H9 (cell line): ENCODE results near the gene RSU1. TPM values are rescaled to one million over a fixed set of nuclear protein-coding genes. Genes with fewer than 3 reads are reported as not detected.

Experiments
- DNase-seq: peaks from one replicate; pipeline ENCODE4 v3.0.0-alpha.2; 2017
- H2AFZ ChIP-seq: one replicate; pipeline ENCODE4 v1.6.1; 2013; ENCODE audit warnings: mild to moderate bottlenecking, low read length, control low read depth, moderate library complexity
- H2AK5ac ChIP-seq: 2 replicates; pipeline ENCODE4 v1.6.1; 2013; ENCODE audit warnings: low read length, control low read depth, mixed read lengths; ENCODE audit not compliant: insufficient read length
- H2BK120ac ChIP-seq: one replicate; pipeline ENCODE4 v1.6.1; 2013; ENCODE audit warnings: low read depth, mild to moderate bottlenecking, low read length, control low read depth, inconsistent platforms; ENCODE audit not compliant: poor library complexity, severe bottlenecking
- H2BK12ac ChIP-seq: 2 replicates; pipeline ENCODE4 v1.6.1; 2013; ENCODE audit warnings: low read length, control low read depth, mixed read lengths, low read depth; ENCODE audit not compliant: insufficient read length
- H2BK15ac ChIP-seq: 2 replicates; pipeline ENCODE4 v1.6.1; 2013; ENCODE audit warnings: low read depth, low read length, control low read depth
- H2BK20ac ChIP-seq: one replicate; pipeline ENCODE4 v1.6.1; 2013; ENCODE audit warnings: low read depth, mild to moderate bottlenecking, low read length, control low read depth, inconsistent platforms; ENCODE audit not compliant: poor library complexity, severe bottlenecking
- H2BK5ac ChIP-seq: 2 replicates; pipeline ENCODE4 v1.6.1; 2013; ENCODE audit warnings: low read length, control low read depth, mixed read lengths; ENCODE audit not compliant: insufficient read length
- H3K14ac ChIP-seq: 2 replicates; pipeline ENCODE4 v1.6.1; 2013; ENCODE audit warnings: low read length, control low read depth; ENCODE audit not compliant: insufficient read depth
- H3K18ac ChIP-seq: 2 replicates; pipeline ENCODE4 v1.6.1; 2013; ENCODE audit warnings: low read depth, mild to moderate bottlenecking, mixed read lengths, low read length, control low read depth; ENCODE audit not compliant: insufficient read length
- H3K23ac ChIP-seq: 2 replicates; pipeline ENCODE4 v1.6.1; 2013; ENCODE audit warnings: low read length, control low read depth, mixed read lengths, low read depth; ENCODE audit not compliant: insufficient read length
- H3K23me2 ChIP-seq: 2 replicates; pipeline ENCODE4 v1.6.1; 2013; ENCODE audit warnings: low read depth, mild to moderate bottlenecking, mixed read lengths, low read length, control low read depth; ENCODE audit not compliant: insufficient read length, poor library complexity, severe bottlenecking
- H3K27ac ChIP-seq: 2 replicates; pipeline ENCODE4 v1.5.1; 2013; ENCODE audit warnings: low read length, control low read depth, mixed read lengths, low read depth; ENCODE audit not compliant: insufficient read length
- H3K27me3 ChIP-seq: 2 replicates; pipeline ENCODE4 v1.6.1; 2013; ENCODE audit warnings: low read length, control low read depth, inconsistent platforms; ENCODE audit not compliant: insufficient read depth
- H3K4ac ChIP-seq: 2 replicates; pipeline ENCODE4 v1.6.1; 2013; ENCODE audit warnings: low read depth, mild to moderate bottlenecking, control low read depth, inconsistent platforms, low read length, moderate library complexity
- H3K4me1 ChIP-seq: 2 replicates; pipeline ENCODE4 v1.6.1; 2013; ENCODE audit warnings: low read length, control low read depth, inconsistent platforms; ENCODE audit not compliant: insufficient read depth
- H3K4me2 ChIP-seq: 2 replicates; pipeline ENCODE4 v1.6.1; 2013; ENCODE audit warnings: low read length, control low read depth, mixed read lengths; ENCODE audit not compliant: insufficient read length, insufficient read depth
- H3K56ac ChIP-seq: 2 replicates; pipeline ENCODE4 v1.6.1; 2013; ENCODE audit warnings: low read depth, mild to moderate bottlenecking, mixed read lengths, low read length, control low read depth; ENCODE audit not compliant: insufficient read length
- H3K79me1 ChIP-seq: 2 replicates; pipeline ENCODE4 v1.6.1; 2013; ENCODE audit warnings: low read depth, mild to moderate bottlenecking, moderate library complexity, low read length, control low read depth, inconsistent platforms; ENCODE audit not compliant: insufficient read depth, poor library complexity, severe bottlenecking
- H3K79me2 ChIP-seq: 2 replicates; pipeline ENCODE4 v1.6.1; 2013; ENCODE audit warnings: low read length, control low read depth, inconsistent platforms; ENCODE audit not compliant: insufficient read depth
- H3K9ac ChIP-seq: 2 replicates; pipeline ENCODE4 v1.6.1; 2013; ENCODE audit warnings: low read length, control low read depth, mixed read lengths; ENCODE audit not compliant: insufficient read length; ENCODE audit errors: extremely low read depth
- H3K9me3 ChIP-seq: one replicate; pipeline ENCODE4 v1.6.1; 2013; ENCODE audit warnings: low read depth, low read length, inconsistent platforms; ENCODE audit not compliant: control insufficient read depth
- H3T11ph ChIP-seq: one replicate; pipeline ENCODE4 v1.6.1; 2013; ENCODE audit warnings: mild to moderate bottlenecking, low read length, control low read depth, inconsistent platforms
- H4K20me1 ChIP-seq: one replicate; pipeline ENCODE4 v1.6.1; 2013; ENCODE audit not compliant: control insufficient read depth, insufficient read length, insufficient read depth
- H4K5ac ChIP-seq: 2 replicates; pipeline ENCODE4 v1.6.1; 2013; ENCODE audit warnings: low read depth, mild to moderate bottlenecking, mixed read lengths, low read length, control low read depth; ENCODE audit not compliant: insufficient read length
- H4K8ac ChIP-seq: replicated peaks from 2 replicates; pipeline ENCODE4 v1.6.1; 2013; ENCODE audit warnings: low read length, control low read depth, mixed read lengths, low read depth; ENCODE audit not compliant: insufficient read length
- H4K91ac ChIP-seq: 2 replicates; pipeline ENCODE4 v1.6.1; 2013; ENCODE audit warnings: low read depth, mild to moderate bottlenecking, moderate library complexity, mixed read lengths, low read length, control low read depth; ENCODE audit not compliant: insufficient read length
- H3K27ac Mint-ChIP-seq, 3 experiments: 2 replicates in 2 of 3; 3 replicates in 1 of 3; pipeline ENCODE4 v1.8.0; 2020 to 2021; ENCODE audit warnings: mixed read lengths in 3 of 3, mild to moderate bottlenecking in 1 of 3, moderate library complexity in 1 of 3
- H3K27me3 Mint-ChIP-seq: 2 replicates; pipeline ENCODE4 v1.8.0; 2021; ENCODE audit warnings: low read depth, mild to moderate bottlenecking, moderate library complexity, mixed read lengths
- H3K36me3 Mint-ChIP-seq, 3 experiments: 2 replicates in 2 of 3; 3 replicates in 1 of 3; pipeline ENCODE4 v1.8.0; 2020 to 2021; ENCODE audit warnings: low read depth in 3 of 3, mixed read lengths in 3 of 3; ENCODE audit not compliant: insufficient read depth in 1 of 3
- H3K4me1 Mint-ChIP-seq, 2 experiments: 2 replicates each; pipeline ENCODE4 v1.8.0; 2020; ENCODE audit warnings: mixed read lengths in 2 of 2
- H3K4me3 Mint-ChIP-seq, 2 experiments: 2 replicates in 1 of 2; 3 replicates in 1 of 2; pipeline ENCODE4 v1.8.0; 2020 to 2021; ENCODE audit warnings: mild to moderate bottlenecking in 2 of 2, mixed read lengths in 2 of 2, moderate library complexity in 1 of 2
- H3K9me3 Mint-ChIP-seq, 2 experiments: 2 replicates in 1 of 2; 3 replicates in 1 of 2; pipeline ENCODE4 v1.8.0; 2020; ENCODE audit warnings: mild to moderate bottlenecking in 2 of 2, mixed read lengths in 2 of 2, moderate library complexity in 1 of 2
- CTCF ChIP-seq: fragments of 200-600 bp; sonication (generic); conservative IDR thresholded peaks from 3 replicates; pipeline ENCODE4 v1.8.0; 2021; ENCODE audit warnings: antibody characterized with exemption, mild to moderate bottlenecking
- WGBS: extraction: QIAGEN DNeasy Blood & Tissue Kit; methylation state at CpG from one replicate; pipeline ENCODE4 v1.1.7; 2013; ENCODE audit warnings: missing lambda C conversion rate, low lambda C conversion rate, mixed read lengths; ENCODE audit not compliant: insufficient read length; ENCODE audit errors: extremely low coverage; 5-methylcytosine and 5-hydroxymethylcytosine counted together
- total RNA-seq: library from RNA; stranded (reverse); gene quantifications from 2 replicates; pipeline ENCODE4 v1.2.1, GENCODE V29; 2021

The RSU1 gene
- total RNA-seq, 1 experiment from 2014 or later: 59.4 TPM

DNA sequence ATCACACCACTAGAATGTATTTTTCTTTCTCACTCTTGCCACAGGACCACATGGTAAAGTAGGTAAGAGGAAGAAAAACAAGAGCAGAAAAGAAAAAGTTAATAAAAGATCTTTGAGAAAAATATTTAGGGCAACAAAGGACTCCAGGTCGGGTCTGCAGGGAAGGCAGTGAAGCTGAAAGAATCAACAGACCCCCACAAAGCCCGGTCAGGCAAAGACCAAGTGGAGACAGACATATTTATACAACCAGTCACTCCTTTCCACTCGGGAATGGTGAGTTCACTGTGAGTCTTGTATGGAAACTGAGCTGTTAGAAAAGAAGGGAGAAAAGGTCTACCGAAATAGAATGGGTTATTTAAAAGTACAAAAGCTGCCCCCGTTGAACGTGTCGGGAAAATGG is 28.0 kb downstream of the RSU1 start:
- Histone ChIP-seq H3K4ac (no peak overlapping the region), H3K9ac (no peak overlapping the region), H3T11ph (no peak overlapping the region), H2AFZ (no peak overlapping the region), H4K5ac (no peak overlapping the region), H3K4me2 (no peak overlapping the region), H2BK5ac (no peak overlapping the region), H3K56ac (no peak overlapping the region), H4K20me1 (no peaks in the 10 kb centered on the region), H3K9me3 (no peaks in the 10 kb centered on the region), H2BK15ac (no peak overlapping the region), H2BK12ac (no peak overlapping the region), H4K8ac (no peak overlapping the region), H3K18ac (no peak overlapping the region), H3K79me2 (0 out of 2 replicates have a peak, but pooled peaks cover 2% of the 10 kb centered on the region), H3K14ac (no peak overlapping the region), H3K4me1 (no peaks in the 10 kb centered on the region), H3K79me1 (no peaks in the 10 kb centered on the region), H3K23ac (no peak overlapping the region), H4K91ac (no peak overlapping the region), H2BK20ac (no peak overlapping the region), H3K27ac (no peak overlapping the region), H3K27me3 (no peaks in the 10 kb centered on the region), H2BK120ac (no peak overlapping the region), H2AK5ac (no peak overlapping the region), H3K23me2 (no peaks in the 10 kb centered on the region)
- no peaks in the 10 kb centered on the region for H3K27me3 Mint-ChIP-seq
- peaks cover under 1 to 5% of the 10 kb centered on the region in 2 experiments; a peak in 2 of 5 replicates for H3K9me3 Mint-ChIP-seq
- H3K4me1 Mint-ChIP-seq: no peaks in the 10 kb centered on the region
- WGBS: no CpG with 5 or more reads among the region's 7 CpGs
- no peak overlapping the region for H3K4me3 Mint-ChIP-seq
- no peak for DNase-seq
- no peak for TF ChIP-seq CTCF
- H3K36me3 Mint-ChIP-seq: peaks cover 7 to 20% (median 10%) of the 10 kb centered on the region in 3 experiments
- no peak overlapping the region for H3K27ac Mint-ChIP-seq
